Measurements from ENCODE around the gene POLRMT. TPM values are rescaled to one million over a fixed set of nuclear protein-coding genes. Genes with fewer than 3 reads are reported as not detected.

POLRMT gene
- total RNA-seq, 1 donor from 2014 or later = 90.1 TPM

GRCh38 chr19:648305-648704, 15.0 kb upstream of the POLRMT start:
- Mint-ChIP-seq H3K9me3 (no peaks in the 10 kb centered on the region), H3K4me3 (ENCODE audit: low read depth) (no peak overlapping the region), H3K4me1 (ENCODE audit: low read depth) (no peaks in the 10 kb centered on the region), H3K36me3 (ENCODE audit: low read depth) (peaks cover 24% of the 10 kb centered on the region), H3K27ac (no peak overlapping the region), H3K27me3 (ENCODE audit: low read depth) (no peaks in the 10 kb centered on the region)
- DNase-seq (ENCODE audit: low spot score) = no peak
- intact Hi-C loops (cut with micrococcal nuclease) = no loop called here

GRCh38 chr19:647566-648284, 14.4 kb upstream of the POLRMT start:
- no peak for DNase-seq (ENCODE audit: low spot score)
- Mint-ChIP-seq H3K27ac (no peak overlapping the region), H3K36me3 (ENCODE audit: low read depth) (peaks cover 24% of the 10 kb centered on the region), H3K27me3 (ENCODE audit: low read depth) (no peaks in the 10 kb centered on the region), H3K9me3 (no peaks in the 10 kb centered on the region), H3K4me1 (ENCODE audit: low read depth) (no peaks in the 10 kb centered on the region), H3K4me3 (ENCODE audit: low read depth) (no peak overlapping the region)
- intact Hi-C loops (cut with micrococcal nuclease) = no loop called here

GRCh38 chr19:646779-647565, 13.6 kb upstream of the POLRMT start:
- no peak for DNase-seq (ENCODE audit: low spot score)
- no peak overlapping the region for H3K4me3 Mint-ChIP-seq (ENCODE audit: low read depth)
- H3K9me3 Mint-ChIP-seq = no peaks in the 10 kb centered on the region
- H3K36me3 Mint-ChIP-seq (ENCODE audit: low read depth) = peaks cover 24% of the 10 kb centered on the region
- no peak overlapping the region for H3K27ac Mint-ChIP-seq
- intact Hi-C loops (cut with micrococcal nuclease) = no loop called here
- H3K27me3 Mint-ChIP-seq (ENCODE audit: low read depth) = no peaks in the 10 kb centered on the region
- no peaks in the 10 kb centered on the region for H3K4me1 Mint-ChIP-seq (ENCODE audit: low read depth)

GRCh38 chr19:645912-646778, 12.8 kb upstream of the POLRMT start:
- Mint-ChIP-seq H3K27ac (no peak overlapping the region), H3K36me3 (ENCODE audit: low read depth) (peaks cover 24% of the 10 kb centered on the region), H3K27me3 (ENCODE audit: low read depth) (no peaks in the 10 kb centered on the region), H3K4me1 (ENCODE audit: low read depth) (no peaks in the 10 kb centered on the region), H3K9me3 (no peaks in the 10 kb centered on the region), H3K4me3 (ENCODE audit: low read depth) (no peak overlapping the region)
- intact Hi-C loops (cut with micrococcal nuclease) = no loop called here
- DNase-seq (ENCODE audit: low spot score) = no peak

- no peak overlapping the region for H3K4me3 Mint-ChIP-seq (ENCODE audit: low read depth)
- H3K27me3 Mint-ChIP-seq (ENCODE audit: low read depth) = no peaks in the 10 kb centered on the region
- DNase-seq (ENCODE audit: low spot score) = no peak
- intact Hi-C loops (cut with micrococcal nuclease) = no loop called here
- H3K27ac Mint-ChIP-seq = no peak overlapping the region
- H3K4me1 Mint-ChIP-seq (ENCODE audit: low read depth) = no peaks in the 10 kb centered on the region
- no peaks in the 10 kb centered on the region for H3K9me3 Mint-ChIP-seq
- peaks cover 19% of the 10 kb centered on the region for H3K36me3 Mint-ChIP-seq (ENCODE audit: low read depth)
These were observed 11.5 kb upstream of the POLRMT start for GRCh38 chr19:644789-645188.

GRCh38 chr19:644363-644762, 11.0 kb upstream of the POLRMT start:
- intact Hi-C loops (cut with micrococcal nuclease) = no loop called here
- H3K27ac Mint-ChIP-seq = no peak overlapping the region
- no peaks in the 10 kb centered on the region for H3K27me3 Mint-ChIP-seq (ENCODE audit: low read depth)
- no peak overlapping the region for H3K4me3 Mint-ChIP-seq (ENCODE audit: low read depth)
- peaks cover 17% of the 10 kb centered on the region for H3K36me3 Mint-ChIP-seq (ENCODE audit: low read depth)
- H3K9me3 Mint-ChIP-seq = no peaks in the 10 kb centered on the region
- no peak for DNase-seq (ENCODE audit: low spot score)
- H3K4me1 Mint-ChIP-seq (ENCODE audit: low read depth) = peaks cover under 1% of the 10 kb centered on the region

GRCh38 chr19:643736-644135, 10.4 kb upstream of the POLRMT start:
- Mint-ChIP-seq H3K36me3 (ENCODE audit: low read depth) (peaks cover 13% of the 10 kb centered on the region), H3K4me3 (ENCODE audit: low read depth) (no peak overlapping the region), H3K27me3 (ENCODE audit: low read depth) (no peaks in the 10 kb centered on the region), H3K27ac (no peak overlapping the region), H3K9me3 (no peaks in the 10 kb centered on the region), H3K4me1 (ENCODE audit: low read depth) (peaks cover 4% of the 10 kb centered on the region)
- intact Hi-C loops (cut with micrococcal nuclease) = no loop called here
- DNase-seq (ENCODE audit: low spot score) = no peak

GRCh38 chr19:642767-643727, 9.7 kb upstream of the POLRMT start:
- H3K9me3 Mint-ChIP-seq = no peaks in the 10 kb centered on the region
- no peak for DNase-seq (ENCODE audit: low spot score)
- no peak overlapping the region for H3K4me3 Mint-ChIP-seq (ENCODE audit: low read depth)
- no peaks in the 10 kb centered on the region for H3K27me3 Mint-ChIP-seq (ENCODE audit: low read depth)
- intact Hi-C loops (cut with micrococcal nuclease) = no loop called here
- H3K4me1 Mint-ChIP-seq (ENCODE audit: low read depth) = peaks cover 4% of the 10 kb centered on the region
- H3K36me3 Mint-ChIP-seq (ENCODE audit: low read depth) = peaks cover 10% of the 10 kb centered on the region
- H3K27ac Mint-ChIP-seq = no peak overlapping the region

- H3K27ac Mint-ChIP-seq = no peak overlapping the region
- H3K9me3 Mint-ChIP-seq = no peaks in the 10 kb centered on the region
- peaks cover 10% of the 10 kb centered on the region for H3K36me3 Mint-ChIP-seq (ENCODE audit: low read depth)
- no peak for DNase-seq (ENCODE audit: low spot score)
- H3K4me3 Mint-ChIP-seq (ENCODE audit: low read depth) = no peak overlapping the region
- peaks cover 4% of the 10 kb centered on the region for H3K4me1 Mint-ChIP-seq (ENCODE audit: low read depth)
- intact Hi-C loops (cut with micrococcal nuclease) = no loop called here
- H3K27me3 Mint-ChIP-seq (ENCODE audit: low read depth) = no peaks in the 10 kb centered on the region
These were observed 8.4 kb upstream of the POLRMT start for GRCh38 chr19:641702-642101.

GRCh38 chr19:640606-641189, 7.4 kb upstream of the POLRMT start:
- H3K27me3 Mint-ChIP-seq (ENCODE audit: low read depth) = no peaks in the 10 kb centered on the region
- H3K27ac Mint-ChIP-seq = no peak overlapping the region
- no peak for DNase-seq (ENCODE audit: low spot score)
- no peak overlapping the region for H3K4me3 Mint-ChIP-seq (ENCODE audit: low read depth)
- intact Hi-C loops (cut with micrococcal nuclease) = no loop called here
- no peaks in the 10 kb centered on the region for H3K9me3 Mint-ChIP-seq
- peaks cover 4% of the 10 kb centered on the region for H3K36me3 Mint-ChIP-seq (ENCODE audit: low read depth)
- peaks cover 4% of the 10 kb centered on the region for H3K4me1 Mint-ChIP-seq (ENCODE audit: low read depth)

- Mint-ChIP-seq H3K9me3 (no peaks in the 10 kb centered on the region), H3K4me1 (ENCODE audit: low read depth) (peaks cover 4% of the 10 kb centered on the region), H3K4me3 (ENCODE audit: low read depth) (no peak overlapping the region), H3K27ac (no peak overlapping the region), H3K27me3 (ENCODE audit: low read depth) (no peaks in the 10 kb centered on the region), H3K36me3 (ENCODE audit: low read depth) (peaks cover 4% of the 10 kb centered on the region)
- no peak for DNase-seq (ENCODE audit: low spot score)
- intact Hi-C loops (cut with micrococcal nuclease) = no loop called here
These were observed 6.8 kb upstream of the POLRMT start for GRCh38 chr19:640161-640558.

Measured in activated T-helper 2 cell treated with anti-CD3 and anti-CD28 coated beads, Interferon-gamma antibody, Interleukin-2, Interleukin-4, amounts not matched to agents 10 μg/mL and 5 μg/mL and 100 μg/mL, durations not matched to agents 14 hours and 24 hours and 36 hours (primary cell).